Measurements from ENCODE around the gene DAGLA.
"Not testable (repeated sequence)": the region's sequence is repeated elsewhere in the genome, so short reads cannot be mapped to it uniquely, and the experiment has no call there.

DAGLA gene

GRCh38 chr11:61669417-61669816, 10.8 kb upstream of the DAGLA start:
- Histone ChIP-seq H3K9me3 (no peaks in the 10 kb centered on the region), H3K4me1 (no peaks in the 10 kb centered on the region), H3K27me3 (peaks cover 0 to 9% of the 10 kb centered on the region in 2 donors), H3K36me3 (no peaks in the 10 kb centered on the region), H3K27ac (no peak overlapping the region), H3K4me3 (no peak overlapping the region)
- intact Hi-C loops (cut with DNase I; ENCODE audit: low total_unique reads), result no loop called here
- DNase-seq, result no peak
- TF ChIP-seq CTCF (IDR thresholded peaks at IDR 0.05), result no peak

- Histone ChIP-seq H3K4me1 (no peaks in the 10 kb centered on the region), H3K36me3 (no peaks in the 10 kb centered on the region), H3K9me3 (no peaks in the 10 kb centered on the region), H3K4me3 (no peak overlapping the region), H3K27ac (no peak overlapping the region), H3K27me3 (peaks cover 0 to 15% of the 10 kb centered on the region in 2 donors)
- TF ChIP-seq CTCF (IDR thresholded peaks at IDR 0.05), result no peak
- DNase-seq, result no peak
- intact Hi-C loops (cut with DNase I; ENCODE audit: low total_unique reads), result no loop called here
Measured at GRCh38 chr11:61670626-61671025, 9.6 kb upstream of the DAGLA start.

GRCh38 chr11:61671527-61671926, 8.7 kb upstream of the DAGLA start:
- no peak overlapping the region for H3K27ac ChIP-seq
- H3K4me3 ChIP-seq, result no peak overlapping the region
- H3K36me3 ChIP-seq, result no peaks in the 10 kb centered on the region
- no peak for TF ChIP-seq CTCF (IDR thresholded peaks at IDR 0.05)
- intact Hi-C loops (cut with DNase I; ENCODE audit: low total_unique reads), result no loop called here
- DNase-seq, result no peak
- no peaks in the 10 kb centered on the region for H3K9me3 ChIP-seq
- H3K4me1 ChIP-seq, result no peaks in the 10 kb centered on the region
- H3K27me3 ChIP-seq, result peaks cover 0 to 24% of the 10 kb centered on the region in 2 donors

- DNase-seq; H3K27ac ChIP-seq; intact Hi-C loops (cut with DNase I; ENCODE audit: low total_unique reads); H3K4me3 ChIP-seq; H3K36me3 ChIP-seq; H3K4me1 ChIP-seq; H3K9me3 ChIP-seq: not testable (repeated sequence)
- peaks cover 0 to 32% of the 10 kb centered on the region in 2 donors for H3K27me3 ChIP-seq
Measured at GRCh38 chr11:61673946-61674467, 6.2 kb upstream of the DAGLA start.

- peaks cover 0 to 42% of the 10 kb centered on the region in 2 donors for H3K27me3 ChIP-seq
- intact Hi-C loops (cut with DNase I; ENCODE audit: low total_unique reads), result no loop called here
- no peak overlapping the region for H3K4me3 ChIP-seq
- DNase-seq, result no peak
- no peaks in the 10 kb centered on the region for H3K36me3 ChIP-seq
- no peak overlapping the region for H3K27ac ChIP-seq
- H3K9me3 ChIP-seq, result no peaks in the 10 kb centered on the region
- TF ChIP-seq CTCF (IDR thresholded peaks at IDR 0.05), result no peak
- peaks cover 0 to 11% (median 7%) of the 10 kb centered on the region in 4 donors for H3K4me1 ChIP-seq
Measured at GRCh38 chr11:61675826-61676225, 4.4 kb upstream of the DAGLA start.

GRCh38 chr11:61679296-61679695, 895 bp upstream of the DAGLA start:
- H3K36me3 ChIP-seq, result no peaks in the 10 kb centered on the region
- no peak for DNase-seq
- no peak overlapping the region for H3K4me3 ChIP-seq
- peaks cover 0 to 66% of the 10 kb centered on the region in 2 donors for H3K27me3 ChIP-seq
- intact Hi-C loops (cut with DNase I; ENCODE audit: low total_unique reads), result no loop called here
- peaks cover 0 to 25% (median 8%) of the 10 kb centered on the region in 4 donors for H3K4me1 ChIP-seq
- no peaks in the 10 kb centered on the region for H3K9me3 ChIP-seq
- no peak overlapping the region for H3K27ac ChIP-seq
- no peak for TF ChIP-seq CTCF (IDR thresholded peaks at IDR 0.05)

Measured in tibial artery (tissue), 4 donors.